GM18909 (cell line): ENCODE measurements around the gene KPTN.

Experiments used
- ATAC-seq: cut with Tn5 transposase; IDR thresholded peaks from one replicate; pipeline ENCODE4 v1.9.1; 2021; ENCODE audit warnings: mild to moderate bottlenecking; ENCODE audit not compliant: unreplicated experiment, poor library complexity

Gene KPTN

DNA sequence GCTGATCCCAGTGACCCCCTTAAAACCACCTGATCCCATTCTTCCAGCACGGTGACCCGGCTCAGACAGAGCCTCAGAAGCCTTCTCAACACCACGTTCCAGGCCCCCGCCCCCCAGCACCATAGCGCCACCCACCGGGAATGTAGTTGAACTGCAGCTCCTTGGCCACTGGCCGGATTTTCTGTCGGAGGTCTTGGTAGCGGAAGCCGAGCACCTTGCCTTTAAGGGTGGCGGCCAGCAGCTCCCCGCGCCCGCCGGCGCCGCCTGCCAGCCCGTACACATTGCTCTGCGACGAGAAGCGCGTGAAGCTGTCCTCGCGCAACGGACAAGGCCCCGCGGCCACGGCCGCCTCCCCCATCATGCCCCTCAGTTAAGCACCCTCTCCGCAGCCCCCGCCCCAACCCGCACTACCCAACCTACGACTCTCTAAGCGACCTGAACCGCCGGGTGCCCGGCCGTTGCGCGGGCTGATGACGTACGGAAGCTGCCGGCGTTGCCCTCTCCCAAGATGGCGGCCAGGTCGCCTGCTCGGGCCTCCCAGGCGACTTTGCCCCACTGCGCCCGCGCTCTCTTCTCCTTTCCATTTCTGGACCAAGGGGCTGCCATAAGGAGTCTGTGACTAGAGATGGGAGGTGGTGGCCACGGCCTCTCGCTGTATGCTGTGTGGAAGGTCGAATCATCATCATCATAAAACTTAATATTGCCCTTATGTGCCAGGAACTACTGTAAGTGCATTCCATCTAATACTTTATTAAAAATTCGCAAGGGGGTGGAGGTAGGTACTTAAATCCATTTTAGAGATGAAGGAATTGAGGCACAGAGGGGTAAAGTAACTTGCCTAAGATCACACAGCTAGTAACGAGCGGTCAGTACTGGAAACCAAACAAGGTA, at the start of gene KPTN:
KPTN (minus strand) TSS at position 420 of the 891 bp plus-strand sequence; CDS start at position 361, 59 bp downstream.
- ATAC-seq, result peak; percentile 69

DNA sequence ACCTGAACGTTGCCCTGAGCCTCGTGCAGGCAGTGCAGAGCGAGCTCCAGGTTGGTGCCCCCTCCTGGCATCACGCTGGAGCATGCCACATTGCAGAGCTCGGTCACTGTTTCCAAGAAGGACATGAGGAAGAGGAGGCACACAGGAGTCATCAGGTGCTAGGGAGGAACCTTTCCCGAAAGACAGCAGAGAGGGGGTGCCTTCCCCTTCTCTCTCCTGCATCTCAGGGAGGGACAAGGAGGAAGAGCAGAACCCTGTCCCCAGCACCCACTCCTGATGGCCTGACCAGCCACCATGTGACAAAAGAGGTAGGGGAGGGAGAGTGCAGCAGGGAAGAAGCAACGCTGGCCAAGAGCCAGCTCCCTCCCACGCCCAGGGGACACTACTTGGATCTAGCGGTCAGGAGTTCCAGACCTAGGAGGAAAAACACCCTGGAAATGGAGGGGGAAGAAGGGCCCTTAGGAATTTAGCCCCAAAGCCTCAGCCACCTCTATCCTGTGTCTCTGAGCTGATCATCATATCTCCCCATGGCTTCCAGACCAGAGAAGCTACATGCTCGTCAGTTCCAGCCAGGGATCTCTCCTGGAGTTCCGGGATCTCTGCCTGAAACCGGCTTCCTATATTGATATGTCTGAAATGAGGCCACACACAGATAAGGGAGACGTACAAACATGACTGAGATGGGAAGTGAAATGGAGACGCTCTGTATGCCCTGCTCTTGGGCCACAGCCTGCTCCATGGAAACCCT, 47.8 kb upstream of the KPTN start:
- ATAC-seq, result no peak

DNA sequence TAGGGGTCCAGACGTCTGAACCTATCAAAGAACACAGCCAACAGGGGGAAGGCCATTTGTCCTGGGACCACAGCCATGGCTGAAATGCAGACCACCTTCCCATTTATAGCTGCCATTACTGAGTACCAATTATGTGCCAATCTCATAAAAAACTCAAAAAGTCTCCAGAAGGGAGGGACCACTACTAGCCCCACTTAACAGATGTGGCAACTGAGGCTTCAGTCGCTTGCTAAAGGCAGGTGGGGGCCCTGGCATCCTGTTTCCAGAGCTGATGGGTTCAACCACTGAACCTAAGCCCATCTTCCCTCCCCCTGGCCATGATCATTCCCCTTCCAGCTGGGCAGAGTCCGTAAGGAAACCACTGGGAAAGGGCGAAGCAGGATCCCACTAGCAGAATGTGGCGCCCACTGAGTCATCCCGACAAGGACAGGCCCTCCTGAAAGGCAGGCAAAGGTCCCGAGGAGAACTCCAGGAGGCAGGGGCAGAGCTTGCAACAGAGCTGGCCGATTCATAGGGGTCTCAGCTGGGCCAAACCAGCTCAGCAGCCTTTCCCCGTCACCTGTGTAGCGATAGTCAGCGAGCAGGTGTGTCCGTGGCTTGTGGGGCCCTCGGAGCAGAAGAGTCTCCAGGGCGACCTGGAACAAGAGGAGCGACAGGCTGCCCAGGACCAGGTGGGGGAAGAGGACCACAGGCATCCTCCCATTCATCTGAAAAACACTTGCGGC, 45.2 kb upstream of the KPTN start:
- no peak for ATAC-seq

DNA sequence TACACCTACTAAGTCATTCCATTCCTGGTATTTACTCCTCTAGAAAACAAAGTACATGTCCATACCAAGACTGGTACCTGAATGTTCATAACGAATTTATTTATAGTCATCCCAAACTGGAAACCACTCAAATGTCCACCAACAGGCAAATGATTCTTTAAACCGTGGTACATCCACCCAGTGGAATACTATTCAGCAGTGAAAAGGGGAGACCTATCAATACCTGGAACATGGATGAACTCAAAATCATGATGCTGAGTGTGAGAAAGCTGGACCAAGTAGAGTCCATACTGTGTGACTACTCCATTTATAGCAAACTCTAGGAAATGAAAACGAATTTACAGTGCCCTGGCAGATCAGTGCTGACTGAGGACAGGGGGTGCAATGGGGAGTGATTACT, 42.8 kb upstream of the KPTN start:
- ATAC-seq, result no peak

DNA sequence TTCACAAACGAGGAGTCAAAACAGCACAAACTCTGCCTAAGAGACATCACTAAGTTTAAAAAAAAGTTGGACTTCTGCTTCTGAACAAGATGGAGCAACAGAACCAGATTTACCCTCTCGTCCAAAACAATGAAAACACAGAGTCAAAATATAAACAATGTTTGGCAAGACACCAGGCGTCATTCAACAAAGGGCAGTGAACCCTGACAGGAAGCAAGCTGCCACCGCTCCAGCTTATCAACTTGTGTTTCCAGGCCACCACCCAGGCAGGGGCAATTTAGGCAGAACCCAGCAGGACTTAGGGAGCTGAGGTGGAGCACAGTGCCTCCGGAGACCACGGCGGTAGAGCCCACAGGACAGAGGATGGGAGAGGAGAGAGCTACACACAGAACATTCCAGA, 39.5 kb upstream of the KPTN start:
- ATAC-seq, result no peak

DNA sequence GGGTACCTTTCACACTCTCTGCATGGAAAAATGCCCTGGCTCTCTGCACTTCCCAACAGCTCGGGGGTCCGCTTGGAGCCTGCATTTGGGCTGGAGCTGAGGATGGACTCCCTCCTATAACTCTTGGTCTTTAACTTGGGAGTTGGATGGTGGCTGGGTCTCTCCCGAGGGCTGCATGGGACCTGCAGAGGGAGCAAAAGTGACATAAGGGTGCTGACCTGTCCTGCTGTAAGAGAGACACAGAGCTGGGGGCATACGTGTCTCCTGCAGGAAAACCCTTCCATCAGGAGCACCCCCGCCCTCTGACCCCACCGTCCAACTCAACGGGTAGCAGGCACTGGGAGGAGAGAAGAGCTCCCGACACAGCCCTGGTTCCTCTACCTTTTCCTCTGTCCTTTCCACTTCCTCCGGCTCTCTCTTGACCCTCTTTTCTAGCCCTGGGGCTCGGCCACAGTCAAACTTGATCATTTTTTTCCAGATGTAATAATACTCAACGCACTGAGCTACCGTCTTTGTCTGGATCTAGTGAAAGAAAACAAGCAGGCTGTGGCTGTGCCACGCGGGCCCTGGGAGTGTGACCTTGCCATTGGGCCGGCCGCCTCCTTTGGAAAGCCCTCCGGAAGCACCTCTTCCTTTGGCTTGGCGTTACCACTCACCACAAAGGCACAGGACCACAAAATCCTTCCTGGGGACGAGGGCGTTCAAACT, 37.6 kb upstream of the KPTN start:
- no peak for ATAC-seq

DNA sequence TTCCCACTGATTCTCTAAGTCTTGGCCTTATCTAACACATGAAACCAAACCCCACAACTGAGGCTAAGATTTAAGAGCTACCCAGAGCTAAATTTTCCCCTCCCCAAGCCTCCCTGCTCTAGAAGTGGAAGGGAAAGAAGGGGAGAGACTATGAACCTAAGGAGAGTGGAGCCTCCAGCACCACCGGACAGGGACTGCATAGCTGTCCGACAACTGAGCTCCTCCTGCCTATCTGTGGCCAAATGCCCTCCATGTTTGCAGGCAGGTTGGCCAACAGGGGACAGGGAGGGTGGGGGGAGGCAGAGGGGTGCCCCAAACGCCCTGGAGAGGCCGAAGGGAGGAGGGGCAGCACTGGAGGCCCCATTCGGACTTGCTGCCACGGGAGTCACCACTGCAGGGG, 36.8 kb upstream of the KPTN start:
- no peak for ATAC-seq

DNA sequence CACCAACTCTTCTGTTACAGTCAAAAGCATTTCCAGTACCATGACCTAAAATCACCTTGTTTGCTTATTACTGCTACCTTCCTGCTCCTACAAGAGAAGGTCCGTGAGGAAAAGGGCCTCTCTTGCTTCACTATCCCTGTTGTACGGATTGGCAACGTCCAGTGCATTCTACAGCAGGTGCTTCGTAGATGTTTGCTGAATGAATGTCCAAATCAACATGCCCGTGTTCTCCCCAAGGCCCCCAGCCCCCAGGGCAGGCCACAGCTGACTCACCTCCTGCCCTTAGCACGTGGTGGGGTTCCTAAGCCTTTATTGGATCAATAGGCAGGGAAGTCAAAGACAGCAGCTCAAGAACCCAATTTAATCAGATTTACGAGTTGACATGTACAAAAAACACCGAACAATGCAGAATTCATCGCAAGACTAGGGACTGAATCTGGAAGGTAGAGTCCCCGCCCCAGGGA, 36.4 kb upstream of the KPTN start:
- no peak for ATAC-seq

DNA sequence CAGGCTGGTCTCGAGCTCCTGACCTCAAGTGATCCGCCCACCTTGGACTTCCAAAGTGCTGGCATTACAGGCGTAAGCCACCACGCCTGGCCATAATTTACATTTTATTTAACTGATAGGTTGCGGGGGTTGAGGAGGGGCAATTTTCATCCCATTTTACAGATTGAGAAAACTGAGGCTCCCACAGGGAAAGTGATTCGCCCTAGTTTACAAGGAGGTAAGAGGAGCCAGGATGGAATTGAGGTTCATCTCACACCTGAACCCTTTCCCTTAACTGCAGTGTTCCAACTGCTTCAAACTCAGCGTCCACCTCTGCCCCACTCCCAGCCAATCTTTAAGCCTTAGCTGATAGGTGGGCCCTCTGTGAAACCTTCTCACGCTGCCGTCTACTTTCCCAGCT, 34.8 kb upstream of the KPTN start:
- no peak for ATAC-seq

DNA sequence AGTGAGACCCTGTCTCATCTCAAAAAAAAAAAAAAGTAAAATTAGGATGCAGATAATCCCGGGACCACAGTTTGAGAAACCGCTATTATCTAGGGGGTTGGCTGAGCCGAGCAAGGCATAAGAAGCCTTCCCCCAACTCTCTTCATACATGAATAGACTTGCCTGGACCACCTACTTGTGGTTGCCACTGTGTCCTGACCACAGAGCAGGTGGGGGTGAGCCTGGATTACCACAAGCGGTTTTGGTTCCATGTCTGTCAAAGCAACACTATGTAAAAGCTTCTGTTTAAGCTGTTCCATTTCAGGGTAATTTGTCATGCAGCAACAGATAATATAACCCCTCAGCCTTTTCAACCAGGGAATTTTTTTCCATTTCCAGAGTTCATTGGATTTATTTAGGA, 34.1 kb upstream of the KPTN start:
- no peak for ATAC-seq

DNA sequence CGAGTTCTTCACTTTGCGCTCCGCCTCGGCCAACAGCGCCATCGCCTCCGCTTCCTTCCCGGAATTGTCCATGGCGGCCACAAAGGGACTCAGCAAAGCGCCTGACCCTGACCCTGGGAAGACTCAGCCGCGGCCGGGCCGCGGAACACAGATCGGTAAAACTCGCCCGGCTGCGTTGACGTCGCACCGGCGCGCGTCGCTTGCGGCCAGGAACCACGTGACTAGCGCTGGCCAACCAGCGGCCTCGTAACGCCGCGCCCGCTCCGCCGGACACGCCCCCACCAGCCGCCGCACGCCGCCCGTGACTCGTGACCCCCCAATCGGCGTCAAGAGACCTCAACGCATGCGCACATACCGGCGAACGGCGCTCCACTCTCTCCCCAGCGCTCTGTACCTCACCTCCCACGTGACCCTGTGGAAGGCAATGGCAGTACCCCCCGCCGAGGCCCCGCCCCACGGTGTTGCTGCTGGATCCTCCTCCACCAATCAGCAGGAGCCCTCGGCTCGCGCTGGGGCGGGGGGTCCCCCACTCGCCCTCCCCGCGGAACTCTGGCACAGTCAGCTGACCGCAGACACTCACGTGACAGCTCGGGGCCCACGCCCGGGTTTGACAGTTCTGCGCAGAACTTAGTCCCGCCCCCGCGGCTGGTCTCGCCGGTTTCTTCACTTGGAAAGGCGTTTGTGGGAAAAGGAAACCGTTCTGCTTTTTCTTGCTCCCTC, 31.0 kb upstream of the KPTN start, which contains the start of gene NAPA:
NAPA (minus strand) TSS at position 195 of the 720 bp plus-strand sequence; CDS start at position 72, 123 bp downstream.
- ATAC-seq, result peak; percentile 88

DNA sequence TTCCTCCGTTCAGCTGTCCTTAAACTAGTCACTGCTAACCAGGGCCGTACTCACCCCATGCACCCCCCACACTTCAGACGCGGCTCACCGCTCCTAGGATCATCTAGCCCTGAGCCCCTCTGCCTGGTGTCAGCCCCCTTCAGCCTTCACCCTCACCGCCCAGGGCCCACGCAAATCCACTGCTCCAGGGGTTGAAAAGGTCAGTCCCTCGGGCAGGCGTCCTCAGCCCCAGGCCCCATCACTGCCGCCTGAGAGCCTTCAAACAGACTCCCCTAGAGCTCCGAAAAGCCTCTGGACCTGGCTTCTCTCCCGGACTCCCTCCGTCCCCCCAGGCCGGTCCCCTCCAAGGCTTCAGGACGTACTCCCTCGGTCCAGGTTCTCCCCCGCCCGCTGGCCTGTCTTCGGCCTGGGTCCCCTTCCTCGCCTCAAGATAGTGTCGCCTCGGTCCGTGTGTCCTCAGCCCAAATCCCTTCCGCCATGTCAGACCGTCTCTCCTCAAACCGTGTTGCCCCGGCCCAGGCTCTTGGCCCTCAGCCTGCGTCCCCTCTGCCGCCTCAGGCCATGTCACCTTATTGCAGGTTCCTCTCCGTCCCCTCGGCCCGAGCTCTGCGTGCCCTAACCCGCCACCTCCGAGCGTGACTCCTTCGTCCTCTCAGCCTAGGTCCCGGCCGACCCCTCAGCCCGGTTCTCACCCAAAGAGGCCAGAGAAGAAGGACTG, 30.3 kb upstream of the KPTN start:
- peak; percentile 1 for ATAC-seq

DNA sequence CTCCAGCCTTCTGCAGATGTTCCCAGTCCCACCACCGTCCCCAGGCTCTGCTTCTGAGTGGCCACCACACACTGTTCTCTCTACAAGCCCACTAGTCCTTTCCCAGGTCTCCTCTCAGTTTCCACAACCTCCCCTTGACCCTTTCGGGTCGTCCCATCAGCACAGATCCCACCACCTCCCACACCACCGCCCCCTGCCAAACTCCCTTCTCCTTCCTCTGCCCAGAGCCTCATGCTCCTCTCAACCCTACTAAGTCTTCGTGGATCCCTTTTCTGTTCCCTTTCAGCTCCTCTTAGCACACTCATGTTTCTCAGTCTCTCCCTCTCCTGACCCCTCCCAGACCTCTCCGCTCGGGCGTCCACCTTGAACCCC, 28.9 kb upstream of the KPTN start:
- ATAC-seq, result no peak

DNA sequence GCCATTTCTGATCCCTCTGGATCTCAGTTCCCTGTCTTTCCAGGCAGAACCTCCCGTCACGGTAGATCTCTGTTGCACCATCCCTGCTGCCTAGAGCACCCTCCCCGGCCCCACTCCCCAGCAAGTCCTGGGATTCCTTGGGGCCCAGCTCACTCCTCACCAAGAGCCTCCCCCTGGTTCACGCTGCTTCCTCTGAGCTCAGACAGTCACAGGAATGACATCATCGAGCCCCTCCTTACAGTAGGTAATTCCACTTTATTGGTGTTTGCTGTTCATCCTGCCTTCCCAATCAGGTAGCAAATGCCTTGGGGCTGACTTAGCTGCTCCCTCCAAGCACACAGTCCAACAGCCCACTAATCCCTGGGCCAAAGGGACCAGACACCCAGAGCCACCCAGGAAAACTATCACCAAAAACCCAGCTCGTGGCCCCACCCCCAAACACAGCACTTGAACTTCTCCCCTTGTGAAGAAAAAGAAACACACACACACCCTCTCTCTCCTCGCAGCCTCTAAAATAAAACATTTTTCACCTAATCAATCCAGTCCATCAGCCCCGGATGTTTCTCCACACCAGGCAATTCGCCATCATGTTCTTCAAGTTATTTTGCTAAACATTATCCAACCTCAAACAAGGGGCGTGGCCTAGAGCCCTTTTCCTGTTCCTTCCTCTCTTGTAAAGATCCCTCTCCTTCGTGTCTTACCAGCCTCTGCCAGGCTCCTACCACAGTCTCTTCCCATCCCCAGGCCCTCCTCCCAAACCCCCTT, 28.3 kb upstream of the KPTN start:
- ATAC-seq, result no peak

DNA sequence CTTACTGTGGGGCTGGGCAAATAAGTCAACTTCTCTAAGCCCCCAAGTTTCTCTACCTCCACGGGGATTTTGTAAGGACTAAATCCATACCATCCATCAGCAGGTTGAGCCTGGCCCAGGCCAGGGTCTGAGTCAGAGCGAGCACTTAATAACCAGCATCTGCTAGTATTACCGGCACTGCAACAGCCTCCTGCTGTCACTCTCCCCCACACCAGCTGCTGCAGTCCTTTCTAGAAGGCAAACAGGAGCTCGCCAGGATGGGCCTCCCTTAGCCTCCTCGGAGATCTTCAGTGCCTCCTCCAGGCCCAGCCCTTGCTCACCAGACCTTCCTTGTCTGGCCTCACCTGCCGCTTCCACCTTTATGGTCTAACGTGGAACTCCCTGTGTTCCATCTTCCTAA, 27.7 kb upstream of the KPTN start:
- ATAC-seq, result no peak

DNA sequence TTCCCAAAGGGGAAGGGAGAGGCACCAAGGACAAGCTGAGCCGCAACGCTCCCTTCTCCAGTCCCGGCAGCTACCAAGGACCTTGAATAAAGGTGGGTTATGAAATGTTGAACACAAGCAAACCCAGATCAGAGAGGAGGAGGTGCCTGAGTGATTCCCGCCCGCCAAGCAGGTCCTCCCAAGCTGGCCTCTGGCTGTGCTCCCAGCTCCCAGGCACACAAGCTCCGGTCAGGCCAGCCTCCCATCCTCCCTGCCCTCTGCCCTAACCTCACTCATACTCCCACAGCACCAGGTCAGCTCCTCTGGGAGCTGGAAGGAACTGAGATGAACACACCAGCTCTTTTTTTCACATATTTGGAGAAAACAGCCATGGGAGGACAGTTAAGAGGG, 27.1 kb upstream of the KPTN start:
- ATAC-seq, result no peak

DNA sequence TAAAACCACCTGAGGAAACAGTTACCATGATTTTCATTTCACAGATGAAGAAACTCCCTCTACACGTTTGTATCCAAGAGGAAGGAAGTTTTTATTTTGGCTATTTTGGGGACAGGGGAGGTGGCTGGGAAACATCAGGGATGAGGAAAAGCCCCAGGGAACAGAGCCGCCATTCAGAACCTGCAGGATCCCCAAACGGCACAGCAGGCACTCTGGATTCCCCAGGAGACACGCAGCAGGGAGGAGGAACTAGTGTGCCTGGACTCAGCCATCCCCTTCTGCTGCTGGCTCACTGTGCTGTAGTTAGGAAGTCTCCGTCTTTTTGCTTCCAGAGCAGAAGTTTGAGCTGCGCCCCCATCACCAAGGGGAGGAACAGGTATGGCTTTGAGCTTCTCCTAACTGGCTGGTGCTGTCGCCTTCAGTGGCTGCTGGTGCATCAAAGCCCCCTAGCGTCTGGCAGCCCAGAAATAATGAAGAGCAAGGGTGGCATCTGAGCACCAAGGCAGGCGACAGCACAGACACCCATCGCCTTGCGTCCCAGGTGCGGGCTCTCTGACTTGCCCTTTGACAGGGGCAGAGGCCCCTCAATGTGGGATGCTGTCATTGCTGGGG, 26.6 kb upstream of the KPTN start:
- ATAC-seq, result no peak

DNA sequence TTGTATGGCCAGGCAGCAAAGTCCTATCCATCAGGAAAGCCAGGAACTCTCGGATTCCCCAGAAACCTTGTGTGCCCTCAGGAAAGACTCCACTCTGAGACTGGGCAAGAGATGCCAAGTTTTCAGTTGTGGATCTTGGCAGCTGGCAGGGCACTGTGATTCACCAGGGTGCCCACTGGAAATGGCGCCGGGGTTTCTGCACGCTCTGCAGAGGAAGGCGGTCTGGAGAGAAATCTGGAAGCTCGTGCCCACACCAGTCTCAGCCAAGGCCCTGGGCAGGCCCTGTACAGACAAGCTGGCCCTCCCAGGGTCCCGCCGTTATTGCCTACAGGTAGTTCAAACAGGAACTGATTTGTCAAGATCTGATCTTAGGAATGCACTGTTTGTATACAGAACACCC, 26.0 kb upstream of the KPTN start:
- ATAC-seq, result no peak
